Stimulated activated CD8-positive, alpha-beta memory T cell treated with anti-CD3 and anti-CD28 coated beads, Interleukin-4, amount 100 ng/mL, for 48 hours (primary cell): ENCODE data around the gene GLTP.
A peak's percentile ranks its signal among the peaks of the same experiment; 100 is the strongest.
"Not testable (repeated sequence)": the region's sequence is repeated elsewhere in the genome, so short reads cannot be mapped to it uniquely, and the experiment has no call there.

Source experiments
- DNase-seq: peaks from one replicate; pipeline ENCODE4 v3.0.0-alpha.2; 2020

The GLTP gene

DNA sequence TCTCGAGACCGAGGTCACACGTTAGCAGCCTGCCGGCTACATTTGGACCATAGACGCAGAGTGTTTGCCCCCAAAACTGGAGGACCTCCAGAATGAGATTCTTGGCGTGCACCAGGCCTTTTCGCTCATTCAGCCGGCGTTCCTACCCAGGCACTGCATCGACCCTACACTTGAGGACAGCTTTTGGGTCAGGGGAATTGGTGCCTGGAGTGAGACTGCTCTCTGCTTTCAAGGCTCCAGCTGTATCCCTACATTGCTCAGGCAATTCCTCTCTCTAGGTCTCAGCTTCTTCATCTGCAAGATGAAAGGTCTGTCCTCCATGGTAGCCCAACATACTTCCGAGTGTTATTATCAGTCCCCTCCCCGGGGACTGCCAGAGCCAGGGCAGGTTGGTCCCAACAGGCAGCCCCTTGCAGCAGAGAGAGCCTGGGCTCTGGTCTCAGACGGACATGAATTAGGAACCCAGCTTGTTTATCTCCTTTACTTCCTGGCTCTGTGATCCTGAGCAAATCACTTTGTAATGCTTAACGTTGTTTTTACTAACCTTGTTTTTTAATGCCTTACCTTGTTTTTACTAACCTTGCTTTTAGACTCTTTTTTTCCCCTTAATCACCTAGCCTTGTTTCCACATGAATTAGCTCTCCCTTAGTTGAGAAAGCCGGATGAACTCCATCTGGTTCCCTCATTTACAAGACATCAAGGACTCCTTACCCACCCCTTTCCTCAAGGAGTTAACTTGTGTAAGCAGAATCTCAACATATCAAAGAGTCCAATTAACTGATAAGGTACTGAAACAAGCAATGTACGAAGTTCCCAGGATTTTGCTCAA, 20.6 kb upstream of the GLTP start:
- no peak for DNase-seq

DNA sequence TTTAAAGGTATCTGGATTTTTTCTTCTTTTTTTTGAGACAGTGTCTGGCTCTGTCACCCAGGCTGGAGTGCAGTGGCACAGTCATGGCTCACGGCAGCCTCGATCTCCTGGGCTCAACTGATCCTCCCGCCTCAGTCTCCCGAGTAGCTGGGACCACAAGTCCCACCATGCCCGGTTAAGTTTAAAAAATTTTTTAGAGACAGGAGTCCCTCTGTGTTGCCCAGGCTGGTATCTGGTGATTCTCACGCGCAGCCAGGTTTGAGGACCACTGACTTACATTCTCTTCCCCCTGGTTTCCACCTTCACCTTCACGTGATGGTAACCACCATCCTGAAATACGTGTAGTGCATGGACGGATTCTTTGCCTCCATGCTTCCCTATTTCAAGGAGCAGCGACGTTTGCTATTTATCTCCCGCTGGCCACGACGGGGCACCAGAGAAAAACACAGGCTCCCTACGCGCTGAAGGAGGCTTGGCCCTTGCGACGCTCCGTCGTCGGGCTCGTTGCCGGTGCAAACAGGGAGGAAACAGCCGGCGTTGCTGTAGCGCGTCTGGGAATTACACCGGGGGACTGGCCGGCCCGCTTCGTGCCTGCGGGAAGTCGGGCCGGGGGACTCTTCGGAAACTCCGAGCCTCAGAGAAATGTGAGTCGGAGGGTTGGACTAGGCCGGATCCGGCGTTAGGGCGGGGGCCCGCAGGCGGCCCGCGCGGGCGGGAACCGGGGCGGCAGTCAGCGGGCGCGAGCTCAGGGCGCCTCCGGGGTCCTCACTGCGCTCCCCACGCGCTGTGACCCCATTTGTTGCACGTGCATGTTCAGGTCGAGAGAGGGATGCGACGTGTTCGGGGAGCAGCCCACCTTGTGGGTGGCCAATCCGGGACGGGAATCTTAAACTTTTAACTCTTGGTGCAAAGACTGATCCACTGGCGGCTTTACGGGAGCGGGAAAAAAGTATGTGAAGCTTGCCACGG, 19.7 kb upstream of the GLTP start, which contains the start of gene TCHP:
Gene TCHP (plus strand): TSS at position 492 of the 969 bp plus-strand sequence. CDS start 2,753 bp downstream, outside the sequence.
- DNase-seq, result peak; percentile 79

DNA sequence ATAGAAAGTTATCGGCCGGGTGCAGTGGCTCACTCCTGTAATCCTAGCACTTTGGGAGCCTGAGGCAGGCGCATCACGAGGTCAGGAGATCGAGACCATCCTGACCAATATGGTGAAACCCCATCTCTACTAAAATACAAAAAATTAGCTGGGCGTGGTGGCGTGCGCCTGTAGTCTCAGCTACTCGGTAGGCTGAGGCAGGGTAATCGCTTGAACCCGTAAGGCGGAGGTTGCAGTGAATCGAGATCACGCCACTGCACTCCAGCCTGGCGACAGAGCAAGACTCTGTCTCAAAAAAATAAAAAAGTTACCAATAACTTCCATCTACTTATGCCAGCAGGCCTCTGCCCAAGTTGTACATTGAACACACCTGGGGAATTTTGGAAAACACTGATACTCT, 19.0 kb upstream of the GLTP start:
- not testable (repeated sequence) for DNase-seq

DNA sequence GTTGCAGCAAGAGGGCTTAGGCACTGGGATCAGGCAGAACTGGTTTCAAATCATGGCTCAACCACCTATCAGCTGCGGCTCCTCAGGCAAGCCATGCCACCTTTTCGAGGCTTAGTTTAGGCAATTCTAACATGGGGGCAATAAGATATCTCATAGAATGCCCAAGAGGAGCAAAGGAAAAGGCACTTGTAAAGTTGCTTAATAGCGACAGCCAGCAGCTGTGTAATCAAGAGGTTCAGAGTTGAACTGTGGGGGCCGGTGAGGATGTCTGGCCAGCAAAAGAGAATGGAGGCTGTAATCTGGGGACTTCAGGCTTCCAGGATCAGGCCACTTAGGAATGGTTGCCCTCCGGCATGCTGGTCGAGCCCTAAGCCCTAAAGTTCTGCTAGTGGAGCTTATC, 16.7 kb upstream of the GLTP start:
- no peak for DNase-seq

DNA sequence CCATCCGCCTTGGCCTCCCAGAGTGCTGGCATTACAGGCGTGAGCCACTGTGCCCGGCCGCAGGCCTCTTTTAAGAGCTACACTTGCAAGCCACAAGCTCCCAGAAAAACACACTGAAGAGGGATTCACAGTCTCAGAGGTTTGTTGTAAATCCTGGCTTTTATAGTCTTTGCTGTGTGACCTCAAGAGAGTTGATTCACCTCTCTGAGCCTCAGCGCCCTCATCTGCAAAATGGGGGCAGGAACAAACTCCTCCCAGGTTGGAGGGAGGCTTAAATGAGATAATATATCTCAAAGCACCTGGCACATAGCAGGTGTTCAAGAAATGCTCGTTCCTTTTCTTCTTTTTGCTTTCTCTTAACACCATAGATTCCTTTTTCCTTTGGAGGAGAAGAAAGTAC, 15.8 kb upstream of the GLTP start:
- DNase-seq, result no peak

DNA sequence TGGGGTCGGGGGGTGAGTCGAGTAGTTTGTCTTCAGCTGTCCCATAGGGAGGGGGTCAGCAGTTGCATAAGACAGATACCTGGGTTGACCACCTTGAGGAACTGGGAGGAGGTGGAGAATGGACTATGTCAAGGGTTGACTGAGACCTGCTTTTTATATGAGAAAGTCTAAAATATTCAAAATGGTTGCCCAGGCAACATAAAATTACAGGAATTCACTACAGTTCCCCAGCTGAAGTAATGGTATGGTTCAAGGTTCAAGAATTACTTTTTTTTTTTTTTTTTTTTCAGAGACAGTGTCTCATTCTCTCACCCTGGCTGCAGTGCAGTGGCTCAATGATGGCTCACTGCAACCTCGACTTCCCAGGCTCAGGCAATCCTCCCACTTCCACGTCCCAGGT, 14.6 kb upstream of the GLTP start:
- no peak for DNase-seq

DNA sequence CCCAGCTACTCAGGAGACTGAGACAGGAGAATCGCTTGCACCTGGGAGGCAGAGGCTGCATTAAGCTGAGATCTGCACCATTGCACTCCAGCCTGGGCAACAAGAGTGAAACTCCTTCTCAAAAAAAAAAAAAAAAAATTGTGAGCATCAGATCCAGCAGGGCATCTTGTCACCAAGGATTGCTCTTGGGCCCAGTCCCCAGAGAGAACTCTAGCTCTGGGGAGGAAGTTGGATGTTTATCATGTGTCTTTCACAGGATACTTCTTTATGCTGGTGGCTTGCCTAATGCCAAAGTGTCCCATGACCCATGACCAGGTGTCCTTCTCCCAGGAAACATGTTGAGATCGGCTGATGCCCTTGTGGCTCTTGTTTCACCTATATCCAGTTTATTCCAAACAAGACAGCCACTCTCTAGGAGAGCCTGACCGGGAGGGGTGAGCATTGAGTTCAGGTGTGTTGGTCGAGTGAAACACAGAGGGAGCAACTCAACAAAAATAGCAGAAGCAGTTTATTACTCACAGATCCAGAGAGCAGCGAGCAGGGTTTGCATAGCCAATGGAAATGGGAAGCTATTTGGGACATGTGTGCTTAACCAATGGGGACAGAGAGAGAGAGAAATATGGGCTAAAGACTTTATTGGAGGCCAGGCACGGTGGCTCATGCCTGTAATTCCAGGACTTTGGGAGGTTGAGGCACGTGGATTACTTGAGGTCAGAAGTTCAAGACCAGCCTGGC, 13.1 kb upstream of the GLTP start:
- DNase-seq, result no peak

DNA sequence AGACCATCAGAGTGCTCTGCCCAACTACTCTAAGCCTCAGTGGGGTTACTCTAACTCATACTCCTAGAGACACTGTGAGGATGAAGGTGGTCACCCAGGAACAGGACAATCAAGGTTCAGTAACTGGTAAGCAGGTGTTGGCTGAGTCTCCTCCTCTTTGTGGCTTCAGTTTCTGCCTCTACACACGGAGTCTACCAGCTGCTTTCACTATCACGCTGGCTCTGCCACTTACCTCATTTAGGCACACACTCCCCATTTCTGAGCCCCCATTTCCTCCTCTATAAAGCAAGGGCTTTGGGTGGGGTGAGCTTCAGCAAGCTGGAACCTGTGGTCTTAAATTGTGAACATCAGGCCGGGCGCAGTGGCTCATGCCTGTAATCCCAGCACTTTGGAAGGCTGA, 12.4 kb upstream of the GLTP start:
- no peak for DNase-seq

DNA sequence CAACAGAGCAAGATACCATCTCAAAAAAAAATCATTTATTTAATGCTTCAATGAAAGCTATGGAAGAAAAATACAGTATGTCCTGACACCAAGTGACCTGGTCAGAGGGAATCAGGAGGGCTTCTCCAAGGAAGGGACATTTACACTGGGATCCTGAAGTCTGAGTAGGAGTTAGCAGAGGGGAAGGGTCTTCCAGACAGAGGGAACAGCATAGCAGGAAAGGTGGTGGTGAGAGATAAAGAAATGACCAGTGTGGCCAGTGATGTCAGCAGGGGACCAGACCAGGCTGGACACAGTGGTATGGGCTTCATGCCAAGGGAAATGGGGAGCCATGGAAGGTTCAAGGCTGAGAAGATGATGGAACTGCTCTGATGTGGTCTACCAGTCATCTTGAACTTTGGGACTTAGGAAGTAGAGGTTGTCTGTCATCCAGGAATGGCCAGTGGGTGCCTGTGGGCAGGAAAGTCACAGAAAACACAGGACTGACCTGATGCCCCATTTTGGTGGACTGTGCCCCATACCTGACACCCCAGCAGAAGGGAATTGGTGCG, 11.9 kb upstream of the GLTP start:
- no peak for DNase-seq

DNA sequence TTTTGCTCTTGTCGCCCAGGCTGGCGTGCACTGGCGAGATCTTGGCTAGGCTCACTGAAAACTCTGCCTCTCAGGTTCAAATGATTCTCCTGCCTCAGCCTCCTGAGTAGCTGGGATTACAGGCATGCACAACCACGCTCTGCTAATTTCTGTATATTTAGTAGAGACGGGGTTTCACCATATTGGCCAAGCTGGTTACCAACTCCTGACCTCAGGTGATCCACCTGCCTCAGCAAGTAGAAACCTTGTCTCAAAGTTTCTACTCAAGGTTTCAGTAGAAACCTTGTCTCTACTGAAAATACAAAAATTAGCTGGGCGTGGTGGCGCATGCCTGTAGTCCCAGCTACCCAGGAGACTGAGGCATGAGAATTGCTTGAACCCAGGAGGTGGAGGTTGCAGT, 11.4 kb upstream of the GLTP start:
- DNase-seq, result not testable (repeated sequence)

DNA sequence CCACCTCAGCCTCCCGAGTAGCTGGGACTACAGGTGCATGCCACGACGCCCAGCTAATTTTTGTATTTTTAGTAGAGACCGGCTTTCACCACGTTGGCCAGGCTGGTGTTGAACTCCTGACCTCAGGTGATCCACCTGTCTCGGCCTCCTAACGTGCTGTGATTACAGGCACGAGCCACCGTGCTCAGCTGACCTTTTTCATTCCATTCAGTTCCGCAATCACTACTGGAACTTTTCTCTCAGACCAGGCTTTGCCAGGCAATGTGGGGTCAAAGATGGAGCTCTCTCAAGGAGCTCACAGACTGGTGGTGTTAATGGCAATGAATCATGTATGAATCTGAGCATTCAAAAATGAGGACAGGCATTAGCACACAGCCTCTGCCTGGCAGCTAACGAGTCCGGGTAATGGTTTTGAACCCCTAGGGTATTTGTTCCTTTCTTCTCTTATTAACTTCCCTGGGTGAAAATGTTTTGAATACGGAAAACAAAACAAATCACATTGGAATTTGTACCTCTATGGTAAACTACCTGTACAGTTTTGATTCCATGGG, 10.4 kb upstream of the GLTP start:
- DNase-seq, result no peak

DNA sequence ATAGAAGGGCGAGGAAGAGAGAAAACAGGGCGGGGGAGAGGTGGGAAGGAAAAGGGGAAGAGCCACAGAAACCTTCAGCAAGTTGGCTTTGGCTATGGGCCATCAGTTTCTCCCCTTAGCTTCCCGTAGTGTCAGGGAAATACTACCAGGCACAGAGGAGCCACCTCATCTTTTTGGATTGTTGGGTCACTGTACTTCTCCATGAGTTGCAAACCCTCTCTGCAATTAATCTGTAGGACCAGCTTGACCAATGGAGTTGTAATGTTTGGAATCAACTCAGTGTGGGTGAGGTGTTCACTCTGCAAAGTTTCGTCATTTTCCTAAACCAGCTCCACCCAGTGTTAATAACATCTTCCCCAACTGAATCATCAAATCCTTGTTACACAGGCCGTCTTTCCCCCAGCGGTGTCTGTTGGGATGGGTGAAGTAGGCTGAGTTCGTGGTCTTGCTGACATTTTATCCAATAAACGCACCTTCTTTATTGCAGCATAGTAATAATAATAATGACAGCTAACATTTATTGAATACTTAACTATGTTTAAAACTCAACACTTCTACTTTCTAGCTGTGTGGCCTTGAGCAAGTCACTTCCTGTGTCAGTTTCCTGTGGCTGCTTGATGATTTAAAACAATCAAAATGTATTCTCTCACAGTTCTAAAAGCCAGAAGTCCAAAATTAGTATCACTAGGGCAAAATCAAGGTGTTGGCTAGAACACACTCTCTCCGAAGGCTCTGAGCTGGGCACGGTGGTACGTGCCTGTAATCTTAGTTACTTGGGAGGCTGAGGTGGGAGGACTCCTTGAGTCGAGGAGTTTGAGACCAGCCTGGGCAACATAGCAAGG, 8.1 kb upstream of the GLTP start:
- peak; percentile 42 for DNase-seq

DNA sequence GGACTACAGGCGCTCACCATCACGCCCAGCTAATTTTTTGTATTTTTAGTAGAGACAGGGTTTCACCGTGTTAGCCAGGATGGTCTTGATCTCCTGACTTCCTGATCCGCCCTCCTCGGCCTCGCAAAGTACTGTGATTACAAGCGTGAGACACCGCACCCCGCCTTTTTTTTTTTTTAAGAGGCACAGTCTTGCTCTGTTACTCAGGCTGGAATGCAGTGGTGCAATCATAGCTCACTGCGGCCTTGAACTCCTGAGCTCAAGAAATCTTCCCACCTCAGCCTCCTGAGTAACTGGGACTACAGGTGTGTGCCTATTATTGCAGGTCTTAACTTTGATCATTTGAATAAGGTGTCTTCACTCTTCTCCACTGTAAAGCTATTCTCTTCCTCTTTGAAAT, 5.3 kb upstream of the GLTP start:
- DNase-seq, result no peak

DNA sequence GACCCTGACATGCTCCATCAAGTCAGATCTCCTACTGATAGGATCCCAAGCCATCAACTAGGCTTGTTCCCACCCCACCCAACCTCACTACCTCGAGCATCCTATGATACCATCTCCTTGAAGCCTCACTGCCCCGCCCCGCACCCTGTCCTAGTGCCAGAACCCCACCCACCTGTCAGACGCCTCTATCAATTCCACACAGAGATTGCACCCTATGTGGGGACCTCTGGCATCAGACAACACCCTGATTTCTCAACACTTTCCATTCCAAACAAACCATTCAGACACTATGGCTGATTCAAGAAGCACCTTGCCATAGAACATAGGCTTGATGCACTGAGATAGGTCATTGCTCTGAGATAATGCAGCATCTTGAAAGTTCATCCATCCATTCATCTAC, 3.1 kb upstream of the GLTP start:
- DNase-seq, result no peak

DNA sequence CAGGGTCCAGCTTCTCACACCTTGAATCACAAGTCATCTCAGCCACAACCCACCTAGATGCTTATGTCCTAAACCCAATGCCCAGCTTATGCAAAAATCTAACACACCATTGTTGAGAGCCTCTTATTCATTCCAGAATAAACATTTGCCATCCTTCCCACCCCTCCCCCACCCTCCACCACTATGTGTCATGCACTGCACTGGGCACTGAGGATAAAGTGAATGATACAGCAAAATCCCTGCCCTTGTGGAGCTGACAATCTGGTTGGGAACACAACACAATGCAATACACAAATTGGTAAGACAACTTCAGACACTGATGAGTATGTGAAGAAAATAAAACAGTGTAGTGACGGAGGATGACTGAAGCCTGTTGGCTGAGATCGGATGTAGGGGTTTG, 1.4 kb upstream of the GLTP start:
- no peak for DNase-seq

DNA sequence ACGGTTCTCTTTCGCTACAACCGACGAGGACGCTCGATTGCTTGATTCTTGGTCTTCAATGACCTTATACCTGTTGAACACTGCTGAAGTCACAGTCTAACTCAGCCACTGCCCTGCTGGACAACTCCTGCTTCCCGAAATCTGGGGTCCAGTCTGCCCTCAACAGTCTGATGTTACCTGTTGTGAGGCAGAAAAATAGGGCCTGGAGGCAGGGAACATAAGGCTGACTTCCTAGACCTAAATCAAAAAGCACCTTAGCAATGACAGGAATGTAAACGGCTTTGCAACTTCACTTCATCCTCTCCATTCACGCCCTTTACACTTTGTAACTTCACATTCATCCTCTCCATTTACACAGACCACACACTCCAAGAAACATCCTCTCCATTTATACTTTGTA, 597 bp upstream of the GLTP start:
- no peak for DNase-seq

DNA sequence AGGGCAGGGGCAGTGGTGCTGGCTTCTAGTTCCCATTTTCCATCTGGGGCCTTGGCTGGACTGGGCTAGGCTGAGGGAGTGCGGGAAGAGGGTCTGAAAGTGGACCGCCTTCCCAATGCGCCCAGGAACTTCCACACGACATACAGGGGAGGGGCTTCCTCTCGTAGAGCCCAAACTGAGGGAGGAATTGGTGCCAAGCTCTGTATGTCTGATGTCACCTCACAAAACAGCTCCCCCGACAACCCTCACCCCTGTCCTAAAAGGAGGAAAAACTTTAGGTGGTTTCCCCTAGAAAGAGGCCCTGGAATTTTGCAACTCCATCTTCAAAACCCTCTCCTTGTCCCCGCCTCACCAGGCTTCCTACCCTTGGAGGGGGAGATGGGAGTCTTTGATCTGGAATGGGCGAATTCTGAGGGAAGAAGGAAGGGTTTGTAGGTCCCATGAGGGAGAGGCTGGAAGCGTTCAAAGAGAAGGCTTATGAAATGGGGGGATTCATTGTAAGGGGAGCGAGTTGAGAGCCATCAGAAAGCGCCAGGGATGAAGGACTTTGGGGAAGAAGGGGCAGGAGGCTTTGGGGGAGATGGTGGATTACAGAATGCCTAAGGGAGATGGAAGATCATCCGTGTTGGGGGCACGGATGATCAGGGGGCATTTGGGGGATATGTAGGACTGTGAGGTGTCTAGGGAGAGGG, 844 bp downstream of the GLTP start:
- peak; percentile 32 for DNase-seq

DNA sequence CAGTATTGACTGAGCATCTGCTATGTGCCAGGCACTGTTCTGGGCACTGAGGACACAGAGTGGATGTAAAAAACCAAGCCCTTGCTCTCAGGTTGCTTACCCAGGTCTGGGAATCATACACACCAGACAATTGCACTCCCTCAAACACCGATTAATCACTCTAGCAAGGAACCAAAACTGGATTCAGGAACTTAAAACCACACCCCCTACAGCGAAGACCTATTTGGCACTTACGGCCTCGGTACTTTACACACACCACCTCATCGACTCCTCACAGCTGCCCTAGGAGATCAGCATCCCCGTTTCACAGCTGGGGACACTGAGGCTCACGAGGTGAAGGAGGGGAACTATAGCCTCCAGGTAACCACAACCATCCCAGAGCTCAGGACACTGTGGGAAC, 1.6 kb downstream of the GLTP start:
- DNase-seq, result no peak

DNA sequence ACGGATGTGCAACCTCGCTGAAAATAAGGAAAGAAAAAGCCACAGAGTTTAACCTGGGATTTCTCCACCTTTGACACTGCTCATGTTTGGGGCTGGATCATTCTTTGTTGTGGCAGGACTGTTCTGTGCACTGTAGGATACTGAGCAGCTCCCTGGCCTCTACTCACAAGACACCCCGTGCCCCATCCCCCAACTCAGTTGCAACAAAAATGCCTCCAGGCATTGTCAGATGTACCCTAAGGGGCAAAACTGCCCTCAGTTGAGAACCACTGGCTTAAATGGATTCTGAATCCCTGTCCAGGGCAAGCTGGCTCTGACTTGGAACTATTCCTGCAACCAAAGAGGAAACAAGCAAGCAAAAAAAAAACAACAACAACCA, 2.1 kb downstream of the GLTP start:
- no peak for DNase-seq

DNA sequence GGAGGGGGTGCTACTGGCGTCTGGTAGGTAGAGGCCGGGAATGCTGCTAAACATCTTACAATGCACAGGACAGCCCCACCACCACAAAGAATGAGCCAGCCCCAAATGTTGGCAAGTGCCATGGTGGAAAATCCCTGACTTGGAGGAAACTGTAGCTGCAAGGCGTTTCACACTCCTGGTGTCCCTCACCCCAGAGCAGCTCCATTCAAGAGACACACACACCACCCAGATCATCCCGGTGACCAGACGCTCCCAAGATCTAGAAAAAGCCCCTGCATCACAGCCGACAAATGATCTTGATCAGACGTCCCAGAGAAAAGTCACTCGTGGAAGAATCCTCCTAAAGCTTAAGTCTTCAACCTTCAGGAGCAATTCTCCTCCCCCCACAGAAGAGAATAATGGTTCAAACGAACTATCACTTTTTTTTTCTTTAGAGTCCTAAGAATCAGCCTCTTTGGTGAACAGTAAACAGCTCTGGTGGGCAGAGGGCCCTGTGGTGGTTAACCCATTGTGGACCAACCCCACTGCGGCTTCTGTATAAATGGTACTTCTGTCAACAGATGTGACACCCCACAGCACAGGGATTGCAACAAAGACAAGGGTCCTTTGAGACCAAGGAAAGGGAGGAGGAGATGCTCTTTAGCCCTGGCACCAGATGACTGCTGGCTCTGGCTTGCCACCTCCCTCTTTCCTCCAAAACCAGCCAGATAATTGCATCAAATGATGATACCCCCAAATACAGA, 2.7 kb downstream of the GLTP start:
- no peak for DNase-seq
